Adrenal gland (tissue), 5 donors: ENCODE data around the gene ATP1A1.

ENCODE experiments used
- POLR2A ChIP-seq, 2 donors: fragments of 450-650 bp; IDR thresholded peaks; one replicate each; pipeline ENCODE4 v1.6.1; 2017; ENCODE audit warnings: antibody characterized with exemption in 2 of 2, mild to moderate bottlenecking in 2 of 2, moderate library complexity in 1 of 2
- TF ChIP-seq, protein P1 (sequence below), 6 experiments: fragments of 450-650 bp in 4 of 6; fragments of 200-600 bp in 2 of 6; sonication (generic) in 1 of 6; IDR thresholded peaks; 1 replicate in 5 of 6; 2 replicates in 1 of 6; pipeline versions ENCODE4 v1.5.1 to v1.8.0; 2016 to 2021; ENCODE audit warnings: antibody characterized with exemption in 6 of 6, mild to moderate bottlenecking in 2 of 6, moderate library complexity in 1 of 6
- donor health status: DM: no; HTN: no; CAD: no.

DNA sequence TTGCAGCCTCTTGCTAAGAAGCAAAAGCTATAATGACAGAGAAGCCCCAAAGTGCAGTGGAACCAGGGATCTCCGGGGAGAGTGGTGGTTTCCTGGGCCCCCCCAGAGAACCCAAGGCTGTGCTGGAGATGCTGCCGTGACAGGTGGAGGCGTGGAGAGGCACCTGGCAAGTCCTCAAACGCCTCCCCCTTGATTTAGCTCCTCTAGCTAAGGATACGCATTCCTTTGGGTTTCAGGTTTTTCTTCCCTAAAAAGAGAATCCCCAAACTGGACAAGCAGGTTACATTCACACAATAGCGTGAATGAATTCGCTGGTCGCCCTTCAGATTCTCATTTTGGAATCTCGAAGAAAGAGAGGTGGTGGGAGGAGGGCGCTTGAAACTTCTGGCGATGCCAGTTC is 853 bp upstream of the ATP1A1 start:
- TF ChIP-seq, protein P1, sequence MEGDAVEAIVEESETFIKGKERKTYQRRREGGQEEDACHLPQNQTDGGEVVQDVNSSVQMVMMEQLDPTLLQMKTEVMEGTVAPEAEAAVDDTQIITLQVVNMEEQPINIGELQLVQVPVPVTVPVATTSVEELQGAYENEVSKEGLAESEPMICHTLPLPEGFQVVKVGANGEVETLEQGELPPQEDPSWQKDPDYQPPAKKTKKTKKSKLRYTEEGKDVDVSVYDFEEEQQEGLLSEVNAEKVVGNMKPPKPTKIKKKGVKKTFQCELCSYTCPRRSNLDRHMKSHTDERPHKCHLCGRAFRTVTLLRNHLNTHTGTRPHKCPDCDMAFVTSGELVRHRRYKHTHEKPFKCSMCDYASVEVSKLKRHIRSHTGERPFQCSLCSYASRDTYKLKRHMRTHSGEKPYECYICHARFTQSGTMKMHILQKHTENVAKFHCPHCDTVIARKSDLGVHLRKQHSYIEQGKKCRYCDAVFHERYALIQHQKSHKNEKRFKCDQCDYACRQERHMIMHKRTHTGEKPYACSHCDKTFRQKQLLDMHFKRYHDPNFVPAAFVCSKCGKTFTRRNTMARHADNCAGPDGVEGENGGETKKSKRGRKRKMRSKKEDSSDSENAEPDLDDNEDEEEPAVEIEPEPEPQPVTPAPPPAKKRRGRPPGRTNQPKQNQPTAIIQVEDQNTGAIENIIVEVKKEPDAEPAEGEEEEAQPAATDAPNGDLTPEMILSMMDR (IDR thresholded peaks at IDR 0.05), result no peak
- no peak for TF ChIP-seq POLR2A (IDR thresholded peaks at IDR 0.05)
